ENCODE results near the gene CHN2. TPM values are rescaled to one million over a fixed set of nuclear protein-coding genes. Genes with fewer than 3 reads are reported as not detected.

CHN2 gene
- total RNA-seq, 1 donor from 2014 or later = 8.0 TPM

GRCh38 chr7:29236071-29236580, 41.6 kb downstream of the CHN2 start:
- no peak for DNase-seq (ENCODE audit: low spot score in 2 of 2, unreplicated experiment in 2 of 2)
- Mint-ChIP-seq H3K36me3 (no peaks in the 10 kb centered on the region), H3K9me3 (peaks cover 12% of the 10 kb centered on the region), H3K27ac (no peak overlapping the region), H3K27me3 (ENCODE audit: low read depth) (peaks cover 2% of the 10 kb centered on the region), H3K4me3 (no peak overlapping the region), H3K4me1 (peaks cover 15% of the 10 kb centered on the region)
- no peak for TF ChIP-seq CTCF (IDR thresholded peaks at IDR 0.05; ENCODE audit: unreplicated experiment)

- H3K9me3 Mint-ChIP-seq = peaks cover 12% of the 10 kb centered on the region
- no peak for TF ChIP-seq CTCF (IDR thresholded peaks at IDR 0.05; ENCODE audit: unreplicated experiment)
- DNase-seq (ENCODE audit: low spot score in 2 of 2, unreplicated experiment in 2 of 2) = no peak
- no peaks in the 10 kb centered on the region for H3K36me3 Mint-ChIP-seq
- H3K27me3 Mint-ChIP-seq (ENCODE audit: low read depth) = peaks cover 2% of the 10 kb centered on the region
- peaks cover 15% of the 10 kb centered on the region for H3K4me1 Mint-ChIP-seq
- H3K27ac Mint-ChIP-seq = no peak overlapping the region
- H3K4me3 Mint-ChIP-seq = no peak overlapping the region
These were observed 42.1 kb downstream of the CHN2 start for GRCh38 chr7:29236649-29237048.

- Mint-ChIP-seq H3K27me3 (ENCODE audit: low read depth) (peaks cover 2% of the 10 kb centered on the region), H3K36me3 (no peaks in the 10 kb centered on the region), H3K9me3 (peaks cover 12% of the 10 kb centered on the region), H3K4me1 (peaks cover 8% of the 10 kb centered on the region), H3K27ac (no peak overlapping the region), H3K4me3 (no peak overlapping the region)
- TF ChIP-seq CTCF (IDR thresholded peaks at IDR 0.05; ENCODE audit: unreplicated experiment) = no peak
- DNase-seq (ENCODE audit: low spot score in 2 of 2, unreplicated experiment in 2 of 2) = no peak
These were observed 42.9 kb downstream of the CHN2 start for GRCh38 chr7:29237489-29237888.

GRCh38 chr7:29239638-29240037, 45.1 kb downstream of the CHN2 start:
- Mint-ChIP-seq H3K36me3 (no peaks in the 10 kb centered on the region), H3K4me1 (peaks cover 8% of the 10 kb centered on the region), H3K4me3 (no peak overlapping the region), H3K27me3 (ENCODE audit: low read depth) (no peaks in the 10 kb centered on the region), H3K9me3 (peaks cover 6% of the 10 kb centered on the region), H3K27ac (no peak overlapping the region)
- DNase-seq (ENCODE audit: low spot score in 2 of 2, unreplicated experiment in 2 of 2) = no peak
- no peak for TF ChIP-seq CTCF (IDR thresholded peaks at IDR 0.05; ENCODE audit: unreplicated experiment)

- Mint-ChIP-seq H3K4me3 (no peak overlapping the region), H3K27me3 (ENCODE audit: low read depth) (no peaks in the 10 kb centered on the region), H3K9me3 (no peaks in the 10 kb centered on the region), H3K36me3 (no peaks in the 10 kb centered on the region), H3K27ac (no peak overlapping the region), H3K4me1 (peaks cover 4% of the 10 kb centered on the region)
- no peak for DNase-seq (ENCODE audit: low spot score in 2 of 2, unreplicated experiment in 2 of 2)
- TF ChIP-seq CTCF (IDR thresholded peaks at IDR 0.05; ENCODE audit: unreplicated experiment) = no peak
These were observed 47.7 kb downstream of the CHN2 start for GRCh38 chr7:29242265-29242664.
